Measurements from ENCODE around the gene CRISP2.

DNA sequence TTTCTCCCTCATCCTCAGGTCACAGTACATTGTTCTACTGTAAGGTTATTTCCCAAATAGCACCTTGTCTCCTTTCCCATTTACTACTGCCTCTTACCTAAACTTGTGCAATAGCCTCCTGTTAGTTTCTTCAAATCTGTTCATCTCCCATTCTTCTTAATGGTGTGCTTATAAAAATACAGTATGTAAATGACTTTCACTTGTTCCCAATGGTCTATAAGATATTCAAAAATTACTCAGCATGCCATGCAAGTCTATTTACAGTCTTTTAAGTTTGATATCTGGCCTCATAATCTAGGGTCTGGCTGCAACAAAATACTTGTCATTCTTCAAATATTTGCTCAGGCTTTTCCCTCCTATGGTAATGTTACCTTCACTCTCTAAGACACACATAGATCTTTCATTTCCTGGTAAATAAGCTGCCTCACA, 45.2 kb downstream of the CRISP2 start:
- TF ChIP-seq, protein P1, sequence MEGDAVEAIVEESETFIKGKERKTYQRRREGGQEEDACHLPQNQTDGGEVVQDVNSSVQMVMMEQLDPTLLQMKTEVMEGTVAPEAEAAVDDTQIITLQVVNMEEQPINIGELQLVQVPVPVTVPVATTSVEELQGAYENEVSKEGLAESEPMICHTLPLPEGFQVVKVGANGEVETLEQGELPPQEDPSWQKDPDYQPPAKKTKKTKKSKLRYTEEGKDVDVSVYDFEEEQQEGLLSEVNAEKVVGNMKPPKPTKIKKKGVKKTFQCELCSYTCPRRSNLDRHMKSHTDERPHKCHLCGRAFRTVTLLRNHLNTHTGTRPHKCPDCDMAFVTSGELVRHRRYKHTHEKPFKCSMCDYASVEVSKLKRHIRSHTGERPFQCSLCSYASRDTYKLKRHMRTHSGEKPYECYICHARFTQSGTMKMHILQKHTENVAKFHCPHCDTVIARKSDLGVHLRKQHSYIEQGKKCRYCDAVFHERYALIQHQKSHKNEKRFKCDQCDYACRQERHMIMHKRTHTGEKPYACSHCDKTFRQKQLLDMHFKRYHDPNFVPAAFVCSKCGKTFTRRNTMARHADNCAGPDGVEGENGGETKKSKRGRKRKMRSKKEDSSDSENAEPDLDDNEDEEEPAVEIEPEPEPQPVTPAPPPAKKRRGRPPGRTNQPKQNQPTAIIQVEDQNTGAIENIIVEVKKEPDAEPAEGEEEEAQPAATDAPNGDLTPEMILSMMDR (IDR thresholded peaks at IDR 0.05) = no peak
- no peak for TF ChIP-seq POLR2A (IDR thresholded peaks at IDR 0.05)
